SU-DHL-6 (cell line): Measurements from ENCODE around the gene KCNN1.

Experiments
- CTCF ChIP-seq: fragments of 200-600 bp; sonication (generic); IDR thresholded peaks from one replicate; pipeline ENCODE4 v1.5.1; 2017; ENCODE audit warnings: antibody characterized with exemption, mild to moderate bottlenecking, low read length, moderate library complexity; ENCODE audit not compliant: insufficient read depth, poor library complexity, severe bottlenecking
- EZH2phosphoT487 ChIP-seq: fragments of 200-600 bp; sonication (generic), shearing (Covaris generic); conservative IDR thresholded peaks from 2 replicates; pipeline ENCODE4 v1.6.1; 2018; ENCODE audit warnings: mild to moderate bottlenecking, antibody characterized with exemption, low read length, moderate library complexity, mixed read lengths

DNA sequence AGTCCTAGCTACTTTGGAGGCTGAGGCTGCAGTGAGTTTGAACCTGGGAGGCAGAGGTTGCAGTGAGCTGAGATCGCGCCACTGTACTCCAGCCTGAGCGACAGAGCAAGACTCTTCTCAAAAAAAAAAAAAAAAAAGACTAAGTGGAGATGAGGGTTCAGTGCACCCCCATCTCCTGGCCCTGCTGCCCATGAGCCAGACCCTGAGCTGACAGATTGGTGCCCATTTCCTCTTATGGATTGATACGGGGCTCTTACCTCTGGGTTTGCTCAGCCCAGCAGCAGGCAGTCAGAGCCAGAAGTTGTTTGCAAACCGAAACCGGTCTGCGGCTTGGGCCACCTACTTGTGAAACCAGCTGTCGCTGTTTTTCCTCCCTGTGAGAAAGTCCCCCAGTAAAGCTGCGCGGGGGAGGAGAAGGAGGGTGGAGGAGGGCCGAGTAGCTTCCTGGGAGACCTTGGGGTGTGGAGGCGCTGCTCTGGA is 78.0 kb downstream of the KCNN1 start:
- TF ChIP-seq CTCF (no peak), EZH2phosphoT487 (no peak)
